Caco-2 (cell line): ENCODE results near the gene S100A2. TPM values are rescaled to one million over a fixed set of nuclear protein-coding genes. Genes with fewer than 3 reads are reported as not detected.

Source experiments
- Bru-seq: library from RNA; stranded (reverse); fragments of 400-500 nt; gene quantifications from one replicate; lab custom pipeline; 2021; lab: Mats Ljungman, UMichigan
- BruChase-seq, 2 experiments: library from RNA; stranded (reverse); fragments of 400-500 nt; gene quantifications; one replicate each; lab custom pipeline; 2021; lab: Mats Ljungman, UMichigan
- BruUV-seq: library from RNA; stranded (reverse); fragments of 400-500 nt; replicated peaks from 2 replicates; lab custom pipeline; 2021; lab: Mats Ljungman, UMichigan
- CTCF ChIA-PET: fragments of 300-600 bp; sonication (Branson Sonifier 250); formaldehyde crosslinking; loops from one replicate; lab custom pipeline; 2022; ENCODE audit warnings: antibody characterized with exemption; lab: Charles Lee
- POLR2A ChIA-PET: fragments of 300-600 bp; sonication (Branson Sonifier 250); formaldehyde crosslinking; loops from one replicate; lab custom pipeline; 2022; ENCODE audit warnings: antibody characterized with exemption; lab: Charles Lee
- DNase-seq, 2 experiments: peaks; one replicate each; pipeline versions ENCODE4 v3.0.0 to v3.0.0-alpha.2; 2020 to 2022
- H3K27me3 ChIP-seq: replicated peaks from 2 replicates; pipeline ENCODE4 v1.6.0; 2011; ENCODE audit warnings: low read length; ENCODE audit not compliant: control insufficient read depth, insufficient read depth
- H3K36me3 ChIP-seq: 2 replicates; pipeline ENCODE4 v1.5.1; 2011; ENCODE audit warnings: low read length; ENCODE audit not compliant: control insufficient read depth, insufficient read depth
- H3K4me1 ChIP-seq: fragments of 250-450 bp; sonication (Bioruptor Pico); 2 replicates; pipeline ENCODE4 v1.5.1; 2020; ENCODE audit warnings: mild to moderate bottlenecking
- H3K4me3 ChIP-seq: 2 replicates; pipeline ENCODE4 v1.5.1; 2011; ENCODE audit warnings: low read depth, mild to moderate bottlenecking, control low read depth, low read length
- H3K9me3 ChIP-seq: fragments of 250-450 bp; sonication (Bioruptor Pico); 2 replicates; pipeline ENCODE4 v1.5.1; 2020; ENCODE audit warnings: mild to moderate bottlenecking, moderate library complexity
- H3K27ac Mint-ChIP-seq: one replicate; pipeline ENCODE4 v1.8.0; 2022; ENCODE audit warnings: mixed read lengths; ENCODE audit not compliant: unreplicated experiment
- H3K27me3 Mint-ChIP-seq: one replicate; pipeline ENCODE4 v1.8.0; 2022; ENCODE audit warnings: mixed read lengths; ENCODE audit not compliant: insufficient read depth, unreplicated experiment
- H3K36me3 Mint-ChIP-seq: one replicate; pipeline ENCODE4 v1.8.0; 2022; ENCODE audit warnings: mild to moderate bottlenecking, mixed read lengths; ENCODE audit not compliant: insufficient read depth, unreplicated experiment
- H3K4me1 Mint-ChIP-seq: one replicate; pipeline ENCODE4 v1.8.0; 2022; ENCODE audit warnings: low read depth, mixed read lengths; ENCODE audit not compliant: unreplicated experiment
- H3K4me3 Mint-ChIP-seq: one replicate; pipeline ENCODE4 v1.8.0; 2022; ENCODE audit warnings: mild to moderate bottlenecking, moderate library complexity, mixed read lengths; ENCODE audit not compliant: unreplicated experiment
- H3K9me3 Mint-ChIP-seq: one replicate; pipeline ENCODE4 v1.8.0; 2022; ENCODE audit warnings: mixed read lengths; ENCODE audit not compliant: unreplicated experiment
- CTCF ChIP-seq, 2 experiments: fragments of 200-600 bp in 1 of 2; IDR thresholded peaks; 1 replicate in 1 of 2; 2 replicates in 1 of 2; pipeline versions ENCODE4 v1.5.1 to v1.8.0; 2011 to 2022; ENCODE audit warnings: antibody characterized with exemption in 1 of 2, control low read depth in 1 of 2, inconsistent platforms in 1 of 2, low read depth in 1 of 2, low read length in 1 of 2, mild to moderate bottlenecking in 1 of 2, moderate library complexity in 1 of 2; ENCODE audit not compliant: insufficient read depth in 1 of 2, severe bottlenecking in 1 of 2, unreplicated experiment in 1 of 2
- intact Hi-C: fragments of 100-400 bp; cut with micrococcal nuclease; formaldehyde crosslinking; loops from one replicate; pipeline ENCODE4 v1.10.0; 2022; ENCODE audit not compliant: unreplicated experiment
- long read RNA-seq: library from polyadenylated mRNA; stranded (forward); transcript quantifications from one replicate; pipeline ENCODE4 v2.0.0, GENCODE V29; 2022
- total RNA-seq: library from RNA; stranded (reverse); gene quantifications from 2 replicates; pipeline ENCODE4 v1.2.3, GENCODE V29; 2022

Gene S100A2
- total RNA-seq (2.4 and 3.0 TPM in 2 replicates), Bru-seq, nascent RNA (percentile 26 among the genes with signal in this experiment), BruChase-seq, experiment 1, labeled RNA remaining after a 2-hour chase (percentile 30 among the genes with signal in this experiment), BruChase-seq, experiment 2, labeled RNA remaining after a 6-hour chase (percentile 38 among the genes with signal in this experiment)
- long read RNA-seq, partial matches to known transcripts, result 0 of 2 reads
- long read RNA-seq, other reads (novel, unspliced or antisense), result 0 of 2 reads

- Histone ChIP-seq H3K36me3 (no peaks in the 10 kb centered on the region), H3K4me3 (no peak within 1 kb of the TSS), H3K4me1 (peaks cover 58% of the 10 kb centered on the region), H3K9me3 (no peaks in the 10 kb centered on the region), H3K27me3 (no peaks in the 10 kb centered on the region)
- no peak for TF ChIP-seq CTCF (IDR thresholded peaks at IDR 0.05; ENCODE audit: insufficient read depth in 1 of 2, low read depth in 1 of 2, low read length in 1 of 2, severe bottlenecking in 1 of 2, unreplicated experiment in 1 of 2)
- TSS peak; percentile 29 for BruUV-seq
- H3K4me3 Mint-ChIP-seq, result peak within 1 kb of the TSS; percentile 34
- ChIA-PET POLR2A (interaction anchor here (0.5 to 1.5 kb wide), 16 partner anchors 10 to 412 kb away, joined by 3 to 14 read pairs (median 6); partner anchors contain the start of genes CHTOP, JTB, S100A13 and S100A14), CTCF (interaction anchor here (0.6 to 1.2 kb wide), 16 partner anchors 10 to 227 kb away, joined by 3 to 9 read pairs (median 5); partner anchors contain the start of genes CHTOP, S100A13, S100A16 and S100A6)
- H3K36me3 Mint-ChIP-seq, result peaks cover 15% of the 10 kb centered on the region
- intact Hi-C loops, result loop anchor here (1.0 to 10.0 kb wide), 3 partner anchors 13 to 211 kb away; partner anchors contain the start of genes S100A4 and S100A9
- peaks cover 50% of the 10 kb centered on the region for H3K4me1 Mint-ChIP-seq
- peak within 1 kb of the TSS; percentile 98 for H3K27ac Mint-ChIP-seq
- H3K27me3 Mint-ChIP-seq, result no peaks in the 10 kb centered on the region
- no peaks in the 10 kb centered on the region for H3K9me3 Mint-ChIP-seq
- DNase-seq, result peak in 1 of 2 experiments; percentile 52
These were observed at the start of gene S100A2 for GRCh38 chr1:153565529-153566374. Gene S100A2 (minus strand): TSS chr1:153565844. CDS start chr1:153563877, 1,967 bp downstream.

- H3K4me1 ChIP-seq, result peaks cover 38% of the 10 kb centered on the region
- ChIA-PET CTCF (interaction anchor here (1.1 to 3.8 kb wide), 8 partner anchors 12 to 105 kb away, joined by 5 to 56 read pairs (median 13); partner anchors contain the start of genes CHTOP, S100A1, S100A13 and S100A4), POLR2A (interaction anchor here (0.6 to 3.8 kb wide), 16 partner anchors 12 to 126 kb away, joined by 3 to 43 read pairs (median 5); partner anchors contain the start of genes CHTOP and S100A13)
- Mint-ChIP-seq H3K9me3 (no peaks in the 10 kb centered on the region), H3K4me3 (peak overlapping the region; percentile 74), H3K27ac (peak overlapping the region; percentile 96), H3K27me3 (no peaks in the 10 kb centered on the region), H3K36me3 (peaks cover 83% of the 10 kb centered on the region), H3K4me1 (peaks cover 44% of the 10 kb centered on the region)
- DNase-seq, result no peak
- TF ChIP-seq CTCF (IDR thresholded peaks at IDR 0.05; ENCODE audit: insufficient read depth in 1 of 2, low read depth in 1 of 2, low read length in 1 of 2, severe bottlenecking in 1 of 2, unreplicated experiment in 1 of 2), result no peak
- no peaks in the 10 kb centered on the region for H3K9me3 ChIP-seq
- H3K36me3 ChIP-seq, result no peaks in the 10 kb centered on the region
- H3K4me3 ChIP-seq, result peak overlapping the region; percentile 42
- intact Hi-C loops, result no loop called here
- no peaks in the 10 kb centered on the region for H3K27me3 ChIP-seq
- BruUV-seq, result no TSS peak
These were observed 49.8 kb upstream of the S100A2 start for GRCh38 chr1:153615406-153615805.
